HG03439 (cell line): ENCODE results near the gene MRPL11.
"Not testable (repeated sequence)": the region's sequence is repeated elsewhere in the genome, so short reads cannot be mapped to it uniquely, and the experiment has no call there.

Source experiments
- ATAC-seq: cut with Tn5 transposase; IDR thresholded peaks from one replicate; pipeline ENCODE4 v1.9.1; 2021; ENCODE audit warnings: mild to moderate bottlenecking, moderate library complexity; ENCODE audit not compliant: unreplicated experiment

The MRPL11 gene

DNA sequence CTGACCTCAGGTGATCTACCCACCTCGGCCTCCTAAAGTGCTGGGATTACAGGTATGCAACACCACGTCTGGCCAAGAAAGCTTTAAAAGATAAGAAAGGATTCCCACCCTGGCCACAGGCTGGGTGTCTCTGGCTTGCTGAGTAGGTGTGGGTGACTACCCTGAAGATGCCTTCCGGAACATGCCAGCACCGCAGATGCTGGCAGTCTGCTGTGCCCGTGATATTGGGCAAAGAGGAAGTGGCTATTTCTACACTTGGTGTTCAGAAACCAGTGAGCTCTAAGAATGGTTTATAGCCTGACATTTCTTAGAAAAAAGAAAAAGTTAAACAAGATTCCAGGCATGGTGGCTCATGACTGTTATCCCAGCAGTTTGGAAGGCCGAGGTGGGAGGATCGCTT lies 6.1 kb downstream of the MRPL11 start:
- no peak for ATAC-seq

DNA sequence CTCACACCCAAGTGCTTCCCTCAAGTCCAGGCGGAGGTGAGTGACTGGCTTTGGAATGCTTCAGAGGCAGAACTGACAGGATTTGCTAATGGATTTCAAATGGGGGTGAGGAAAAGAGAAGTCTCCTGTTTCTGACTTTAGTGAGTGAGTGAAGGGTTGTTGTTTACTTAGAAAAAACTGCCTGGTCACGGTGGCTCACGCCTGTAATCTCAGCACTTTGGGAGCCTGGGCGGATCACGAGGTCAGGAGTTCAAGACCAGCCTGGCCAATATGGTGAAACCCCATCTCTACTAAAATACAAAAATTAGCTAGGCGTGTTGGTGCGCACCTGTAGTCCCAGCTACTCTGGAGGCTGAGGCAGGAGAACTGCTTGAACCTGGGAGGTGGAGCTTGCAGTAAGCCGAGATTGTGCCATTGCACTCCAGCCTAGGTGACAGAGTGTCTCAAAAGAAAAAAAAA lies 6.7 kb downstream of the MRPL11 start:
- ATAC-seq: not testable (repeated sequence)

GRCh38 chr11:66431287-66431686 lies 7.4 kb downstream of the MRPL11 start:
- ATAC-seq: not testable (repeated sequence)

- ATAC-seq: no peak
These were observed 8.6 kb downstream of the MRPL11 start for GRCh38 chr11:66429983-66430602.

- no peak for ATAC-seq
These were observed 9.7 kb downstream of the MRPL11 start for GRCh38 chr11:66428933-66429332.

- ATAC-seq: no peak
These were observed 12.3 kb downstream of the MRPL11 start for GRCh38 chr11:66426314-66426713.

DNA sequence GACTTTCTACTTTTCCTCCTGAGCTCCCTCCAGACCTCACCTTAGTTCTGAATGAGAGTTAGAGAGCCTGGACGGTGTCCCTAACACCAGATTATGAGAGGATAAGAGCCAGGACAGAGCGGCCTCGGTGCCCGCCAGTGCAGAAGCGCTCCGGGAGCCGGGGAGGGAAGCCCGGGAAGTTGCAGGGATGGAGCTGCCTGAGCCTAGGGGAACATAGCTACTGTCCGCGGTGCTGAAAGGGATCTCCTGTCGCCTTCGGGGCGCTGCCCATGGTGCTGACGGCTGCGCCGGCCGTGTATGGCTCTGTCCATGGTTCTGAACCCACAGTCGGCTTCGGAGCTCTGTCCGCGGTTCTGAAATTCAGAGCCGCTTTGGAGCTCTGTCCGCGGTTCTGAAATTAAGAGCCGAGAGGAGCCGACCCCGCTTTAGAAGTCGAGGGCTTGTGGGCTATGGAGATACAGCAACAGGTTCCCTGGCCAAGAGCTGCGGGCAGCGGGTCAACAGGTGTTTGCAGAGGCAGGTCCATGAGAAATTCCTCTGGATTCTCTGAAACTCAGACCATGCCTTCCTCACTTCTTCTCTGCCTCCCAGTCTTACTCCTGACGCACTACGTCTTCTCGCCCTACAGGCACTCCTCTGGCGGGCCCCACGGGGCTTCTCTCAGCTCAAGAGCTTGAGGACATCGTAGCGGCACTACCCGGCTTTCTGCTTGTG lies 17.0 kb downstream of the MRPL11 start:
- ATAC-seq: peak; percentile 77

GRCh38 chr11:66420671-66421476 lies 17.8 kb downstream of the MRPL11 start, which contains the start of gene NPAS4:
Gene NPAS4, plus strand, starts transcription at chr11:66421035. Its CDS starts 145 bp downstream, at chr11:66421180.
- no peak for ATAC-seq

DNA sequence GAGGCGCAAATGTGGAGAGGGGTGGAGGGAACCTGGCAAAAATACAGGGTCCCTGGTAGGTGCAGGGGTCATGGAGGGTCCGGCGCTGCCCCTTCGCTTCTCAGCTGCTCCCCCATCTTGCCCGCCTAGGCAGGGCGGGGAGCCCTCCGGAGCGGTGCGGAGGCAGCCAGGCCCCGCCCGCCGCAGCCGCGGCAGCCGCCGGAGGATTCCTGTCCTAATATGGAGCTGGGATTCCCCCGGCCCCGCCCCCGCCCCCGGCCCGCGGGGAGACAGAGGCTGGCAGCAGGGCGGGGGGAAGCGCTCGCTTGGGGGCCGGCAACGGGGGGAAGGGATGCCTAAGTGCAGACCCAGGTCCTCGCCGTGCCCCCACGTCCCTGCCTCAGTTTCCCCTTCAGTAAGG lies 18.8 kb downstream of the MRPL11 start:
- no peak for ATAC-seq

DNA sequence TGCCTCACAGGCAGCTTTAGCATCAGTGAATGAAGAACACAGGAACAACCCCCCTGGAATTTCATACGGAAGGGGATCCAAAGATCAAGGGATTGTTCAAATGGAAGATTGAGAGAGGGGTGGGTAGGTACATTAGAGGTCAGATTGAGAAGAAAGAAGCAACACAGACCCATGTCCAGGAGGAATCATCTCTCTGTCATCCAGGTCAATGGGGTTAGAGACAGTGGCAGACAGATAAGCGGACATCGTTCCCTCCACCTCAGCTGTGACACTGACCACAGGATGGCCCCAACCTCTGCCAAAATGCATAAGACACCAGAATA lies 19.7 kb downstream of the MRPL11 start:
- no peak for ATAC-seq

DNA sequence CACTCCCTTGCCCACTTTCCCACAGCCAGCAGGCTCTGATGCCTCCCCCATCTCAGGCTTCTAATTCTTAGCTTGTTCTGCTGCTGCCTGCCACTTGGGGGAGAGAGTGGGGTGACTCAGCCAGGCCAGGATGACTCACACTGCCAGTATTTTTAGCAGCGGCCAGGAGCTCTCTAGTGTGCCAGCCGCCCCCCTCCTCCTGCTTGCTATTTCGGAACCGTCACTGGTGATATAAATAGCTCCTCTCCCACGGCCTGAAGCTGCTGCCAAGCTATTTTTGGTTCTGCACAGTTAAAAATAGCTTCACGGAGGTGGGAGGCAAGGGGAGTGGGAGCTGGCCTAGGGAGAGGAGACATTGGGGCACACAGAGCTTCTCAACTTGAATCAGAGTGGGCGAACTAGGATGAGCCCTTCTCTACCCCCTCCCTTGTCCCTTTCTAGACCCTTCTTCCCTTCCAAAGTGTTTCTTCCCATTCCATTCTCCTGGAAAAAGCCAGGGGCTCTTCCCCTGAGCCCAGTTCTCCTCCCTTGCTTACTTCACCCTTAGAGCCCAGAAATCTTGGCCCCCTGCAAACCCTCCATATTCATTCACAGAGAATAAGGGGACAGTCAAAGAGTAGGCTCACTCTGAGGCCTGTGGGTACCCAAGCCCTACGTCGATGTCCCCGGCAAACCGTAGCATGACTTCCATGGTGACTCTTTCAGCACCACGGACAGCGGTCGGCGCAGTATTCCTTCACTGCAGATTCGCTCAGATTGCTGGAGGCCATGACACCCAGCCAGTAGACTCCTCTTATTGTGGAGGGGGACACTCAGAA lies 20.3 kb downstream of the MRPL11 start:
- ATAC-seq: no peak

DNA sequence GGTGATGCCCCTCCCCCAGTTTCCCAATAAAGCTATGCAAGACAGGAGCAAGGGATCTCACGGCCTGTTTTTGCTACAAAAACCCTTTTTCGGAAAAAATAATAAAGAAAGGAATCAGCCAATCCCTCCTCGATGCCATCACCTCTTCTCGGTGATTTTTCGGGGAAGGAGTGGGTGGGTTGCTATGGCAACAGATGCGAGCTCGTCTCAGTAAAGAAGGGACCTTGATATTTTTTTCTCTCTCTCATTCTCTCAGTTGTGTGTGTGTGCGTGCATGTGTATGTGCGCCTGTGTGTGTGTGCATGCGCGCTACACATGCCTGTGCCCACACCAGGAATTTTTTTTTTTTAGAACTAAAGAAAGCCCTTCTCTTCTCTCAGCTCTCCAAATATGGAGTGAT lies 21.6 kb downstream of the MRPL11 start:
- no peak for ATAC-seq

GRCh38 chr11:66415423-66415822 lies 23.2 kb downstream of the MRPL11 start:
- ATAC-seq: no peak

DNA sequence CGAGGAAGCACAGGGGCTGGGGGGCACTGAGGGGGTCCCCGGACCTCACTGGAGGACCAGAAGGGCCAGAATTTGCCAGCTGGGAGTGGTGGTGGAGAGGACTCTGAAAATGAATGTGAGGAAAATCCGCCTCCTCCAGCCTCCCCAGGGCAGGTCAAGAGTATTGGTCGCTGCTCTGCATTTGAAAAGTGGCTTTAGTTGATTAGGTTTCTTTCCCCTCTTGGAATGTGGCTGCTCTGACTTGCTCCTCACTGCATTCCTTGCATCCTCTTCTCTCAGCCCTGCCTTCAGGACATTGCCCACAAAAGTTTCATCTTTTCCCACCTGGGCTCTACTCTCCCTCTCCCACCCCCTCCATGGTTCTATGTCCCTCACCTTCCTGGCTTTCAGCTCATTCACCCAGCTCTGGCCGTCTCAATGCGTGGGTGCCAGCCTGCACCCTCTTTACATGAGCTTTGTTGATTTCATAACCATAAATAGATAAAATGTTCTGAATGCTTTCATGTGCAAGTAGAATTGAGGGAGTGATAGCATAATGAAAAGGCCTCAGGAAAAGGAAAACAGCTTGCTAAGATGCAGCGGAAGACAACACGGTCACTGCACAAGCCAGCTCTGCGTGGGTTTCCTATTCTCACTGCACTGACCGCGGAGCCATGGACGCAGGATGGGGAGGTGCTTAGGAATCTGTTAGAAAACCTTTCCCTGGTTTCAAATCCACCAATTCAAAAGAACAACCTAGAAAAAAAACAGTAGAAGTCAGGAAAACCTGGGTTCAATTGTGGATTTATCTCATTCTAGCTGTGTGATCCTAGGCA lies 24.3 kb downstream of the MRPL11 start:
- no peak for ATAC-seq

GRCh38 chr11:66413167-66413566 lies 25.5 kb downstream of the MRPL11 start:
- no peak for ATAC-seq

DNA sequence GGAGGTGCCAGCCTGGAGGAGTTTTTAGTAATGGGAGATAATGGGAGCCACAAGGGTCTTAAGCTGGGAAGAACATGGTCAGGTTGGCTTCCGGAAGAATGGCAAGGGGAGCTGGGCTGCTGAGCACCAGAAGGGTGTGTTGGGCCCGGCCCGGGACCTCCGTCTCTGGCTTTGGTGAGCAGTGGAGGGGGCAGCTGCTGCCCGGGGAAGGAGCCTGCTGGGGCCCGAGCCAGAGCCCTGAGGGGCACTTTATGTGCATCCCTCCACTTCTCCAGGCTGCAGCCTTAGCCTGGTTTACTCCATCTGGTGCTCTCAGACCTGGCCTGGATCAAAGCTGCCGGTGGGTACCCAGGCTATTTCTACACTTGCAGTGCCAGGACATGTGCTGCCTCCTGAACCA lies 26.5 kb downstream of the MRPL11 start:
- ATAC-seq: no peak

DNA sequence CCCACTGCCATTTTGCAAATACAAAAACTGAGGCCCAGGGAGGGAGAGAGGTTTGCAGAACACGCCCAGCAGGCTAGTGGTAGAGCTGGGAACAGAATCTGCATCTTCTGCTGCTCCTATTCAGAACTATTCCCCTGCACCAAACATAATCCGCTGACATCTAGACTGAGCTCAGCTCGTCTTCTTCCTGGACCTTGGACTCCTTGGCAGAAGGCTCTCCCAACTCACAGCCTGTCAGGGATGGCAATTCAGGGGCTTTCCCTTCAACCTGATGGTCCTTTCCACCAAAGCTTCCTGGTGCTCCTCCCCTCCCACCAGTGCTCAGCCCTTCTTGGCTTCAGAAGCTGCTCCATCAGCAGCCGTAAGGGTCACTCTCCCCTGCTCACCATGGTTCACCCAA lies 27.3 kb downstream of the MRPL11 start:
- ATAC-seq: no peak

GRCh38 chr11:66410191-66410590 lies 28.5 kb downstream of the MRPL11 start:
- ATAC-seq: no peak

DNA sequence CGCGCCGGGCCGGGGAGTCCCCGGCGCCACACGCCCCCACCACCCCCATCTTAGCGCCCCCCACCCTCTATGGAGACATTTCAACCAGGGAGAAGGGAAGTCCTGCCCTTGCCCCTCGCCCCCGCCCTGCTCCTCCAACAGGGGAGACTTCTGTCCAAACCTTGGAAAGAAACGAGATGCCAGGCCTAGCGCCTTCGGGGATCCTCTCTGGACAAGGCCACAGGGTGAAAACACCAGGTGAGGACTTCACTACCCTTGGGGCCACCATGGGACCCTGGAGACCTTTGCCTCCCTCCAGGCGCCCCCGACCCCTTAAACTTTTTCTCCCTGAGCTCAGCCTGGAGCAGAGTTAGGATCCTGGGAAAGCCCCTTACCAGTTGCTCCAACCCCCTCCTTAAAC lies 29.4 kb downstream of the MRPL11 start:
- no peak for ATAC-seq
